ENCODE data around the gene ATG9B.
"Not testable (repeated sequence)": the region's sequence is repeated elsewhere in the genome, so short reads cannot be mapped to it uniquely, and the experiment has no call there.

DNA sequence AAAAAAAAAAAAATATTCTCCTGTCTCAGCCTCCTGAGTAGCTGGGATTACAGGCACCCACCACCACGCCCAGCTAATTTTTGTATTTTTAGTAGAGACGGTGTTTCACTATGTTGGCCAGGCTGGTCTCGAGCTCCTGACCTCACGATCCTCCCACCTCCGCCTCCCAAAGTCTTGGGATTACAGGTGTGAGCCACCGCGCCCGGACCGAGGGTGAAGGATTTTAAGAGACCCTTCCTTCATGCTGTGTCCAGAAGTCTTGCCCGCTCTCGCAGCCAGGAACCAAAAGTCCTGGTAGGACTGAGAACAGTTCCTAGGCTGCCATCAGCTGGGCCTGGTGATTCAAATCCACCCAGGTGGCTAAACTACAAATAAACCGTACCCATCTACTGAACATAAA, 12.7 kb downstream of the ATG9B start:
- TF ChIP-seq CTCF, POLR2A (IDR thresholded peaks at IDR 0.05): not testable (repeated sequence)
